Psoas muscle (tissue), 8 donors: ENCODE data around the gene TRABD. TPM values are rescaled to one million over a fixed set of nuclear protein-coding genes. Genes with fewer than 3 reads are reported as not detected.
"Not testable (repeated sequence)": the region's sequence is repeated elsewhere in the genome, so short reads cannot be mapped to it uniquely, and the experiment has no call there.

ENCODE experiments used
- ATAC-seq, 4 donors: fragments of 200-7000 bp; cut with Tn5 transposase; one replicate each; pipeline ENCODE4 v1.9.1; 2020; ENCODE audit warnings: moderate library complexity in 3 of 4, mild to moderate bottlenecking in 2 of 4
- DNase-seq, 2 donors: peaks; one replicate each; pipeline ENCODE4 v3.0.0-alpha.2; 2020
- H3K27ac ChIP-seq: fragments of 200-600 bp; one replicate; pipeline ENCODE4 v1.8.0; 2022
- H3K27me3 ChIP-seq, 3 donors: fragments of 200-600 bp in 1 of 3; one replicate each; pipeline versions ENCODE4 v1.6.1 to v1.8.0; 2013 to 2022; ENCODE audit warnings: low read length in 2 of 3, mild to moderate bottlenecking in 2 of 3, moderate library complexity in 1 of 3; ENCODE audit not compliant: insufficient read depth in 3 of 3
- H3K36me3 ChIP-seq, 2 donors: fragments of 200-600 bp in 1 of 2; one replicate each; pipeline versions ENCODE4 v1.6.1 to v1.8.0; 2013 to 2022; ENCODE audit warnings: low read depth in 1 of 2, mild to moderate bottlenecking in 1 of 2, moderate library complexity in 1 of 2; ENCODE audit not compliant: insufficient read depth in 1 of 2
- H3K4me1 ChIP-seq: fragments of 200-600 bp; one replicate; pipeline ENCODE4 v1.8.0; 2022
- H3K4me3 ChIP-seq: fragments of 200-600 bp; one replicate; pipeline ENCODE4 v1.8.0; 2022; ENCODE audit warnings: mild to moderate bottlenecking
- H3K9me3 ChIP-seq: fragments of 200-600 bp; one replicate; pipeline ENCODE4 v1.8.0; 2022
- CTCF ChIP-seq: fragments of 200-600 bp; IDR thresholded peaks from one replicate; pipeline ENCODE4 v1.8.0; 2022; ENCODE audit warnings: antibody characterized with exemption
- WGBS, 3 donors: extraction: QIAGEN DNeasy Blood & Tissue Kit; methylation state at CpG; one replicate each; pipeline versions ENCODE4 v1.1.6 to v1.1.7; 2013; 5-methylcytosine and 5-hydroxymethylcytosine counted together
- intact Hi-C, 2 donors: fragments of 100-400 bp; cut with DNase I; formaldehyde crosslinking; loops; one replicate each; pipeline versions ENCODE4 v1.11.0 to v1.14.2; 2022
- polyA plus RNA-seq, 3 donors: library from polyadenylated mRNA; stranded (reverse); fragments of 200-250 nt; gene quantifications; one replicate each; pipeline ENCODE4 v1.2.3, GENCODE V29; 2013
- total RNA-seq, 4 donors: library from RNA; stranded (reverse); fragmentation: NEBNext Ultra II Directional in 2 of 4; extraction: Animal tissue kit (Norgen Biotek cat#: 25700) in 2 of 4; gene quantifications; one replicate each; pipeline versions ENCODE4 v1.2.1 to v1.2.4, GENCODE V29; 2021 to 2023
- donor health status: healthy with polysubstance abuse.
- donor health status: DM: no; HTN: no; CAD: no; lungs with moderate emphysema.
- donor health status: Bipolar disorder and iron deficiency.
- donor health status: healthy.
- donor health status: DM: yes; HTN: yes; CAD: no.
- donor health status: DM: no; HTN: no; CAD: no.
- donor health status: DM: no; HTN: no; CAD: no.
- donor health status: DM: yes; HTN: yes; CAD: no.

TRABD gene
- total and polyA plus RNA-seq, 7 donors = 19.9 to 52.1 (median 29.5) TPM

GRCh38 chr22:50204571-50204970, 18.9 kb downstream of the TRABD start:
- 92 to 94% (median 93%) methylated on average over 7 of the region's 7 CpGs for WGBS, 3 donors
- ATAC-seq = no peak
- no peak overlapping the region for H3K4me3 ChIP-seq
- H3K9me3 ChIP-seq = no peaks in the 10 kb centered on the region
- no peaks in the 10 kb centered on the region for H3K27me3 ChIP-seq
- TF ChIP-seq CTCF = no peak
- peaks cover 0 to 59% of the 10 kb centered on the region in 2 donors for H3K36me3 ChIP-seq
- peaks cover 37% of the 10 kb centered on the region for H3K4me1 ChIP-seq
- intact Hi-C loops = loop anchor here in 1 of 2 donors (10.0 kb wide), 1 partner anchor 270 kb away; no protein-coding TSS in a partner anchor
- no peak for DNase-seq
- H3K27ac ChIP-seq = peak overlapping the region; percentile 49

GRCh38 chr22:50204998-50205397, 19.3 kb downstream of the TRABD start:
- not testable (repeated sequence) for H3K4me3 ChIP-seq, ATAC-seq, DNase-seq, H3K9me3 ChIP-seq, H3K27me3 ChIP-seq
- intact Hi-C loops = loop anchor here (5.0 to 10.0 kb wide), 4 partner anchors 37 to 438 kb away; no protein-coding TSS in a partner anchor
- peak overlapping the region; percentile 49 for H3K27ac ChIP-seq
- peaks cover 34% of the 10 kb centered on the region for H3K4me1 ChIP-seq
- peaks cover 0 to 60% of the 10 kb centered on the region in 2 donors for H3K36me3 ChIP-seq
- whole genome bisulfite sequencing, 3 donors = 65 to 84% (median 67%) methylated on average over 9 of the region's 9 CpGs

GRCh38 chr22:50205781-50206569, 20.3 kb downstream of the TRABD start:
- peaks cover 33% of the 10 kb centered on the region for H3K4me1 ChIP-seq
- no peak for TF ChIP-seq CTCF
- DNase-seq (peak in 1 of 2 donors; percentile 56), ATAC-seq (peak in 3 of 4 donors; percentile 2 to 8 (median 4))
- no peaks in the 10 kb centered on the region for H3K9me3 ChIP-seq
- WGBS, 3 donors = 75 to 92% (median 85%) methylated on average over 38 to 45 of the region's 45 CpGs
- H3K36me3 ChIP-seq = peaks cover 0 to 70% of the 10 kb centered on the region in 2 donors
- H3K4me3 ChIP-seq = no peak overlapping the region
- H3K27me3 ChIP-seq = no peaks in the 10 kb centered on the region
- H3K27ac ChIP-seq = peak overlapping the region; percentile 49
- intact Hi-C loops = loop anchor here (5.0 to 10.0 kb wide), 4 partner anchors 36 to 439 kb away; no protein-coding TSS in a partner anchor

- intact Hi-C loops = loop anchor here (5.0 to 10.0 kb wide), 4 partner anchors 36 to 439 kb away; no protein-coding TSS in a partner anchor
- Histone ChIP-seq H3K27me3 (no peaks in the 10 kb centered on the region), H3K4me3 (no peak overlapping the region), H3K27ac (peak overlapping the region; percentile 49), H3K36me3 (peaks cover 0 to 76% of the 10 kb centered on the region in 2 donors), H3K9me3 (no peaks in the 10 kb centered on the region), H3K4me1 (peaks cover 33% of the 10 kb centered on the region)
- WGBS, 3 donors = 20 to 40% (median 32%) methylated on average over 10 of the region's 10 CpGs
- DNase-seq (peak; percentile 76 to 93), ATAC-seq (peak; percentile 75 to 85 (median 80))
- TF ChIP-seq CTCF = peak; percentile 63
Observed at GRCh38 chr22:50206599-50206998, 20.9 kb downstream of the TRABD start.
